GM12878 (cell line): Measurements from ENCODE around the gene OLFML2A.

Source experiments
- E2F4 ChIP-seq: IDR thresholded peaks from 2 replicates; pipeline ENCODE4 v1.6.1; 2012; ENCODE audit warnings: low read depth, low read length, improper control_type of control experiment
- MEF2A ChIP-seq: IDR thresholded peaks from 2 replicates; pipeline ENCODE4 v1.6.1; 2011; ENCODE audit warnings: low read depth, mild to moderate bottlenecking, low read length, moderate library complexity; ENCODE audit not compliant: insufficient read depth
- MXI1 ChIP-seq: fragments of 150-350 bp; IDR thresholded peaks from 2 replicates; pipeline ENCODE4 v1.6.1; 2011; ENCODE audit warnings: low read depth, mild to moderate bottlenecking, inconsistent platforms, low read length, improper control_type of control experiment
- NBN ChIP-seq: fragments of 450-650 bp; IDR thresholded peaks from 2 replicates; pipeline ENCODE4 v1.6.1; 2016
- POLR2A ChIP-seq: IDR thresholded peaks from 2 replicates; pipeline ENCODE4 v1.6.1; 2011; ENCODE audit warnings: low read depth, mild to moderate bottlenecking, low read length
- POLR2AphosphoS2 ChIP-seq: IDR thresholded peaks from 2 replicates; pipeline ENCODE4 v1.6.1; 2011; ENCODE audit warnings: low read depth, mild to moderate bottlenecking, low read length, improper control_type of control experiment, moderate library complexity
- POLR2AphosphoS5 ChIP-seq: IDR thresholded peaks from 2 replicates; pipeline ENCODE4 v1.6.1; 2011; ENCODE audit warnings: mild to moderate bottlenecking, low read length, inconsistent platforms
- RB1 ChIP-seq: fragments of 450-650 bp; formaldehyde crosslinking; IDR thresholded peaks from 2 replicates; pipeline ENCODE4 v1.6.1; 2017; ENCODE audit warnings: mild to moderate bottlenecking, borderline replicate concordance
- SP1 ChIP-seq: IDR thresholded peaks from one replicate; pipeline ENCODE4 v1.6.1; 2011; ENCODE audit warnings: low read depth, low read length
- USF1 ChIP-seq: IDR thresholded peaks from 2 replicates; pipeline ENCODE4 v1.6.1; 2011; ENCODE audit warnings: borderline replicate concordance, low read depth, mild to moderate bottlenecking, moderate library complexity, mixed read lengths, low read length; ENCODE audit not compliant: insufficient read depth; ENCODE audit errors: extremely low read length
- TF ChIP-seq, protein P1 (sequence below): IDR thresholded peaks from 2 replicates; pipeline ENCODE4 v1.6.1; 2011; ENCODE audit warnings: low read depth, low read length, improper control_type of control experiment, borderline replicate concordance
- TF ChIP-seq, protein P2 (sequence below): IDR thresholded peaks from 2 replicates; pipeline ENCODE4 v1.6.1; 2012; ENCODE audit warnings: mild to moderate bottlenecking, low read depth, low read length
- TF ChIP-seq, protein P3 (sequence below): IDR thresholded peaks from 2 replicates; pipeline ENCODE4 v1.6.1; 2012; ENCODE audit warnings: low read length, inconsistent platforms
- TF ChIP-seq, protein P4 (sequence below), 3 experiments: IDR thresholded peaks in 2 of 3; conservative IDR thresholded peaks in 1 of 3; 2 replicates each; pipeline ENCODE4 v1.5.1; 2011; ENCODE audit warnings: low read depth in 3 of 3, low read length in 3 of 3, mild to moderate bottlenecking in 3 of 3, control low read depth in 2 of 3, moderate library complexity in 2 of 3, inconsistent platforms in 1 of 3, mixed read lengths in 1 of 3; ENCODE audit not compliant: control insufficient read depth in 2 of 3, insufficient read depth in 1 of 3; ENCODE audit errors: extremely low read depth in 1 of 3

- TF ChIP-seq POLR2AphosphoS5 (no peak), RB1 (no peak), POLR2A (no peak), MEF2A (no peak), E2F4 (no peak), POLR2AphosphoS2 (no peak), USF1 (no peak), SP1 (no peak), NBN (no peak), MXI1 (no peak)
- TF ChIP-seq, protein P1, sequence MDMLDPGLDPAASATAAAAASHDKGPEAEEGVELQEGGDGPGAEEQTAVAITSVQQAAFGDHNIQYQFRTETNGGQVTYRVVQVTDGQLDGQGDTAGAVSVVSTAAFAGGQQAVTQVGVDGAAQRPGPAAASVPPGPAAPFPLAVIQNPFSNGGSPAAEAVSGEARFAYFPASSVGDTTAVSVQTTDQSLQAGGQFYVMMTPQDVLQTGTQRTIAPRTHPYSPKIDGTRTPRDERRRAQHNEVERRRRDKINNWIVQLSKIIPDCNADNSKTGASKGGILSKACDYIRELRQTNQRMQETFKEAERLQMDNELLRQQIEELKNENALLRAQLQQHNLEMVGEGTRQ, result no peak
- TF ChIP-seq, protein P2, sequence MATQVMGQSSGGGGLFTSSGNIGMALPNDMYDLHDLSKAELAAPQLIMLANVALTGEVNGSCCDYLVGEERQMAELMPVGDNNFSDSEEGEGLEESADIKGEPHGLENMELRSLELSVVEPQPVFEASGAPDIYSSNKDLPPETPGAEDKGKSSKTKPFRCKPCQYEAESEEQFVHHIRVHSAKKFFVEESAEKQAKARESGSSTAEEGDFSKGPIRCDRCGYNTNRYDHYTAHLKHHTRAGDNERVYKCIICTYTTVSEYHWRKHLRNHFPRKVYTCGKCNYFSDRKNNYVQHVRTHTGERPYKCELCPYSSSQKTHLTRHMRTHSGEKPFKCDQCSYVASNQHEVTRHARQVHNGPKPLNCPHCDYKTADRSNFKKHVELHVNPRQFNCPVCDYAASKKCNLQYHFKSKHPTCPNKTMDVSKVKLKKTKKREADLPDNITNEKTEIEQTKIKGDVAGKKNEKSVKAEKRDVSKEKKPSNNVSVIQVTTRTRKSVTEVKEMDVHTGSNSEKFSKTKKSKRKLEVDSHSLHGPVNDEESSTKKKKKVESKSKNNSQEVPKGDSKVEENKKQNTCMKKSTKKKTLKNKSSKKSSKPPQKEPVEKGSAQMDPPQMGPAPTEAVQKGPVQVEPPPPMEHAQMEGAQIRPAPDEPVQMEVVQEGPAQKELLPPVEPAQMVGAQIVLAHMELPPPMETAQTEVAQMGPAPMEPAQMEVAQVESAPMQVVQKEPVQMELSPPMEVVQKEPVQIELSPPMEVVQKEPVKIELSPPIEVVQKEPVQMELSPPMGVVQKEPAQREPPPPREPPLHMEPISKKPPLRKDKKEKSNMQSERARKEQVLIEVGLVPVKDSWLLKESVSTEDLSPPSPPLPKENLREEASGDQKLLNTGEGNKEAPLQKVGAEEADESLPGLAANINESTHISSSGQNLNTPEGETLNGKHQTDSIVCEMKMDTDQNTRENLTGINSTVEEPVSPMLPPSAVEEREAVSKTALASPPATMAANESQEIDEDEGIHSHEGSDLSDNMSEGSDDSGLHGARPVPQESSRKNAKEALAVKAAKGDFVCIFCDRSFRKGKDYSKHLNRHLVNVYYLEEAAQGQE, result no peak
- TF ChIP-seq, protein P3, sequence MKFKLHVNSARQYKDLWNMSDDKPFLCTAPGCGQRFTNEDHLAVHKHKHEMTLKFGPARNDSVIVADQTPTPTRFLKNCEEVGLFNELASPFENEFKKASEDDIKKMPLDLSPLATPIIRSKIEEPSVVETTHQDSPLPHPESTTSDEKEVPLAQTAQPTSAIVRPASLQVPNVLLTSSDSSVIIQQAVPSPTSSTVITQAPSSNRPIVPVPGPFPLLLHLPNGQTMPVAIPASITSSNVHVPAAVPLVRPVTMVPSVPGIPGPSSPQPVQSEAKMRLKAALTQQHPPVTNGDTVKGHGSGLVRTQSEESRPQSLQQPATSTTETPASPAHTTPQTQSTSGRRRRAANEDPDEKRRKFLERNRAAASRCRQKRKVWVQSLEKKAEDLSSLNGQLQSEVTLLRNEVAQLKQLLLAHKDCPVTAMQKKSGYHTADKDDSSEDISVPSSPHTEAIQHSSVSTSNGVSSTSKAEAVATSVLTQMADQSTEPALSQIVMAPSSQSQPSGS, result no peak
- TF ChIP-seq, protein P4, sequence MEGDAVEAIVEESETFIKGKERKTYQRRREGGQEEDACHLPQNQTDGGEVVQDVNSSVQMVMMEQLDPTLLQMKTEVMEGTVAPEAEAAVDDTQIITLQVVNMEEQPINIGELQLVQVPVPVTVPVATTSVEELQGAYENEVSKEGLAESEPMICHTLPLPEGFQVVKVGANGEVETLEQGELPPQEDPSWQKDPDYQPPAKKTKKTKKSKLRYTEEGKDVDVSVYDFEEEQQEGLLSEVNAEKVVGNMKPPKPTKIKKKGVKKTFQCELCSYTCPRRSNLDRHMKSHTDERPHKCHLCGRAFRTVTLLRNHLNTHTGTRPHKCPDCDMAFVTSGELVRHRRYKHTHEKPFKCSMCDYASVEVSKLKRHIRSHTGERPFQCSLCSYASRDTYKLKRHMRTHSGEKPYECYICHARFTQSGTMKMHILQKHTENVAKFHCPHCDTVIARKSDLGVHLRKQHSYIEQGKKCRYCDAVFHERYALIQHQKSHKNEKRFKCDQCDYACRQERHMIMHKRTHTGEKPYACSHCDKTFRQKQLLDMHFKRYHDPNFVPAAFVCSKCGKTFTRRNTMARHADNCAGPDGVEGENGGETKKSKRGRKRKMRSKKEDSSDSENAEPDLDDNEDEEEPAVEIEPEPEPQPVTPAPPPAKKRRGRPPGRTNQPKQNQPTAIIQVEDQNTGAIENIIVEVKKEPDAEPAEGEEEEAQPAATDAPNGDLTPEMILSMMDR (IDR thresholded peaks at IDR 0.05 in 2 of 3, conservative IDR thresholded peaks at IDR 0.05 in 1 of 3; ENCODE audit: control insufficient read depth in 2 of 3, extremely low read depth in 1 of 3, insufficient read depth in 1 of 3, low read depth in 3 of 3, low read length in 3 of 3), result peak; percentile 17 to 41 (median 33); a peak in 4 of 6 replicates
Measured at GRCh38 chr9:124766815-124767554, 9.9 kb upstream of the OLFML2A start.
